GM23248 (cell line): ENCODE data around the gene ZDHHC23. TPM values are rescaled to one million over a fixed set of nuclear protein-coding genes. Genes with fewer than 3 reads are reported as not detected.

ENCODE experiments used
- DNase-seq: peaks from one replicate; pipeline ENCODE4 v3.0.0-alpha.2; 2015
- H2AFZ ChIP-seq: fragments of 200-600 bp; sonication (generic); 2 replicates; pipeline ENCODE4 v1.6.1; 2016; ENCODE audit warnings: antibody characterized with exemption
- H3F3A ChIP-seq: fragments of 200-600 bp; sonication (generic); 2 replicates; pipeline ENCODE4 v1.6.1; 2016; ENCODE audit warnings: mild to moderate bottlenecking, antibody characterized with exemption, mixed run types; ENCODE audit not compliant: insufficient read depth
- H3K27ac ChIP-seq: fragments of 200-600 bp; sonication (generic); 2 replicates; pipeline ENCODE4 v1.5.1; 2016; ENCODE audit warnings: mild to moderate bottlenecking
- H3K27me3 ChIP-seq: fragments of 200-600 bp; sonication (generic); replicated peaks from 2 replicates; pipeline ENCODE4 v1.6.1; 2016; ENCODE audit warnings: mild to moderate bottlenecking; ENCODE audit not compliant: insufficient read depth
- H3K36me3 ChIP-seq: fragments of 200-600 bp; sonication (generic); 2 replicates; pipeline ENCODE4 v1.6.1; 2016; ENCODE audit warnings: low read depth, mild to moderate bottlenecking
- H3K4me1 ChIP-seq: fragments of 200-600 bp; sonication (generic); 2 replicates; pipeline ENCODE4 v1.6.1; 2016; ENCODE audit warnings: mild to moderate bottlenecking; ENCODE audit not compliant: insufficient read depth
- H3K4me2 ChIP-seq: fragments of 200-600 bp; sonication (generic); one replicate; pipeline ENCODE4 v1.6.1; 2016; ENCODE audit warnings: mild to moderate bottlenecking; ENCODE audit not compliant: unreplicated experiment
- H3K4me3 ChIP-seq: fragments of 200-600 bp; sonication (generic); 2 replicates; pipeline ENCODE4 v1.5.1; 2016; ENCODE audit warnings: mild to moderate bottlenecking
- H3K79me2 ChIP-seq: fragments of 200-600 bp; sonication (generic); 2 replicates; pipeline ENCODE4 v1.6.1; 2016; ENCODE audit warnings: mild to moderate bottlenecking; ENCODE audit not compliant: insufficient read depth
- H3K9ac ChIP-seq: fragments of 200-600 bp; sonication (generic); 2 replicates; pipeline ENCODE4 v1.6.1; 2016; ENCODE audit warnings: mild to moderate bottlenecking
- H3K9me2 ChIP-seq: fragments of 200-600 bp; sonication (generic); 2 replicates; pipeline ENCODE4 v1.6.1; 2016; ENCODE audit warnings: mixed run types, mild to moderate bottlenecking, moderate library complexity; ENCODE audit not compliant: insufficient read depth
- H3K9me3 ChIP-seq: fragments of 200-600 bp; sonication (generic); one replicate; pipeline ENCODE4 v1.6.1; 2017; ENCODE audit warnings: low read depth
- H4K20me1 ChIP-seq: fragments of 200-600 bp; sonication (generic); 2 replicates; pipeline ENCODE4 v1.6.0; 2016; ENCODE audit not compliant: insufficient read depth
- EZH2 ChIP-seq: fragments of 200-600 bp; sonication (generic); IDR thresholded peaks from 2 replicates; pipeline ENCODE4 v1.6.1; 2018; ENCODE audit warnings: antibody characterized with exemption, mild to moderate bottlenecking; ENCODE audit not compliant: insufficient read depth, poor library complexity, severe bottlenecking
- EZH2phosphoT487 ChIP-seq: fragments of 200-600 bp; sonication (generic); IDR thresholded peaks from 2 replicates; pipeline ENCODE4 v1.6.1; 2018; ENCODE audit warnings: antibody characterized with exemption, moderate library complexity, mild to moderate bottlenecking, low read depth; ENCODE audit not compliant: insufficient read depth
- WGBS, 2 experiments: methylation state at CpG; one replicate each; pipeline ENCODE4 v1.1.6; 2015 to 2017; ENCODE audit warnings: low lambda C conversion rate in 2 of 2, low coverage in 1 of 2; ENCODE audit errors: missing lambda C conversion rate in 2 of 2; 5-methylcytosine and 5-hydroxymethylcytosine counted together
- in situ Hi-C: fragments of 300-500 bp; cut with MboI; formaldehyde crosslinking; loops from 2 replicates; pipeline ENCODE4 v1.15.0; 2020
- polyA plus RNA-seq: library from polyadenylated mRNA; unstranded; fragments of >200 nt; fragmentation: Nextera tagmentation; extraction: Ambion mirVana; gene quantifications from 2 replicates; pipeline ENCODE4 v1.2.1, GENCODE V29; 2016
- total RNA-seq: library from RNA; depleted of rRNA; stranded (reverse); fragments of >200 nt; shearing (Covaris generic); gene quantifications from 2 replicates; pipeline ENCODE4 v1.2.3, GENCODE V29; 2014

The ZDHHC23 gene
- total and polyA plus RNA-seq, 2 experiments from 2014 or later, result 0.40 to 1.6 TPM

GRCh38 chr3:113910966-113911365 lies 36.8 kb upstream of the ZDHHC23 start:
- Histone ChIP-seq H2AFZ (no peak overlapping the region), H3K9ac (no peak overlapping the region), H3K79me2 (no peaks in the 10 kb centered on the region), H3K9me2 (no peaks in the 10 kb centered on the region), H3K4me2 (no peak overlapping the region), H3K4me1 (peaks cover 29% of the 10 kb centered on the region), H3K4me3 (no peak overlapping the region), H3F3A (peaks cover 21% of the 10 kb centered on the region), H4K20me1 (no peaks in the 10 kb centered on the region), H3K27me3 (no peaks in the 10 kb centered on the region), H3K9me3 (no peaks in the 10 kb centered on the region), H3K27ac (no peak overlapping the region), H3K36me3 (no peaks in the 10 kb centered on the region)
- in situ Hi-C loops, result loop anchor here (5.0 kb wide), 1 partner anchor 64 kb away; no protein-coding TSS in a partner anchor
- 68 to 95% methylated on average over 3 to 5 of the region's 5 CpGs for WGBS, 2 experiments
- TF ChIP-seq EZH2 (no peak), EZH2phosphoT487 (no peak)
- peak; percentile 21 for DNase-seq

DNA sequence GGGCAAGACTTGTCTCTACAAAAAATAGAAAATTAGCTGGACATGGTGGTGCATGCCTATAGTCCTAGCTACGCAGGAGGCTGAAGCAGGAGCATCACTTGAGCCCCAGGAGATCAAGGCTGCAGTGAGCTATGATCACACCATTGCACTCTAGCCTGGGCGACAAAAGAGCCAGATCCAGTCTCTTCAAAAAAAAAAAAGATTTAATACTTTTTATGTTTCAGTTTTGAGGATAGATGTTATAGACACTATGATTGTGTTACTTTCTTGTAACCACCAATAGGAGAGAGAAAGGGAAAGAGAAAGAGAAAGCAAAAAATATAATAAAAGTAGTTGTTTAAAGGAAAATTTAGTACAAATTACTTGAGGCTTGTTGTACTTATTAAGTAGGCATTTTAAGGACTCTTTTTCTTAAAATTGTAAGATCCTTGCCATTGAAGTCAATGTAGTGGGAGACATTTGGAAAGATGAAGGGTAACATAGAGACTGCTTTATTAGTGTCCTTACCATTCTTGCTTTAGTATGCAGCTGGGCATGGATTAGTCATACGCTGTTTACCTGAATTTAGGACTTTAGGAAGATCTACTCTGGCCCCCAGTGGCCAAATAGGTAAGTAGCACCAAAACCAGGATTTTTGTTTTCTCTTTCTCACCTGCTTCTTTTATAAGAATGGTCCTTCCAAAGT lies 35.1 kb upstream of the ZDHHC23 start:
- peak overlapping the region; percentile 19 for H3K4me2 ChIP-seq
- no peaks in the 10 kb centered on the region for H4K20me1 ChIP-seq
- H3K79me2 ChIP-seq, result no peaks in the 10 kb centered on the region
- H3K4me3 ChIP-seq, result no peak overlapping the region
- H3K36me3 ChIP-seq, result no peaks in the 10 kb centered on the region
- H3F3A ChIP-seq, result peaks cover 21% of the 10 kb centered on the region
- H3K9me3 ChIP-seq, result no peaks in the 10 kb centered on the region
- H3K9ac ChIP-seq, result no peak overlapping the region
- no peak overlapping the region for H2AFZ ChIP-seq
- TF ChIP-seq EZH2 (no peak), EZH2phosphoT487 (no peak)
- WGBS, 2 experiments, result 81 to 84% methylated on average over 3 of the region's 3 CpGs
- in situ Hi-C loops, result loop anchor here (5.0 kb wide), 1 partner anchor 65 kb away; no protein-coding TSS in a partner anchor
- peaks cover 29% of the 10 kb centered on the region for H3K4me1 ChIP-seq
- no peak overlapping the region for H3K27ac ChIP-seq
- peak; percentile 75 for DNase-seq
- no peaks in the 10 kb centered on the region for H3K27me3 ChIP-seq
- no peaks in the 10 kb centered on the region for H3K9me2 ChIP-seq

GRCh38 chr3:113914646-113915045 lies 33.2 kb upstream of the ZDHHC23 start:
- Histone ChIP-seq H3K4me1 (peaks cover 29% of the 10 kb centered on the region), H3K4me2 (peak overlapping the region; percentile 87), H3K27me3 (no peaks in the 10 kb centered on the region), H2AFZ (peak overlapping the region; percentile 40; the same call in 1 of the 2 replicates), H3K27ac (peak overlapping the region; percentile 67), H4K20me1 (no peaks in the 10 kb centered on the region), H3K4me3 (peak overlapping the region; percentile 37), H3K36me3 (no peaks in the 10 kb centered on the region), H3K9me2 (no peaks in the 10 kb centered on the region), H3K79me2 (no peaks in the 10 kb centered on the region), H3K9ac (peak overlapping the region; percentile 44), H3K9me3 (no peaks in the 10 kb centered on the region), H3F3A (peaks cover 21% of the 10 kb centered on the region)
- peak; percentile 90 for DNase-seq
- 0% methylated on average over 2 of the region's 2 CpGs for WGBS, 2 experiments
- TF ChIP-seq EZH2 (no peak), EZH2phosphoT487 (0 out of 2 replicates have a peak, but pooled peaks have one; percentile 29)
- in situ Hi-C loops, result loop anchor here (5.0 kb wide), 1 partner anchor 67 kb away; no protein-coding TSS in a partner anchor

- in situ Hi-C loops, result no loop called here
- no peaks in the 10 kb centered on the region for H3K4me1 ChIP-seq
- TF ChIP-seq EZH2, result no peak
- TF ChIP-seq EZH2phosphoT487, result no peak
- H3K4me2 ChIP-seq, result no peak overlapping the region
- H3K9ac ChIP-seq, result no peak overlapping the region
- no peaks in the 10 kb centered on the region for H3F3A ChIP-seq
- no peak for DNase-seq
- no peaks in the 10 kb centered on the region for H3K79me2 ChIP-seq
- H3K36me3 ChIP-seq, result no peaks in the 10 kb centered on the region
- H3K27me3 ChIP-seq, result no peaks in the 10 kb centered on the region
- no peak overlapping the region for H3K27ac ChIP-seq
- no peak overlapping the region for H3K4me3 ChIP-seq
- WGBS, 2 experiments, result 85 to 96% methylated on average over 5 of the region's 5 CpGs
- H3K9me3 ChIP-seq, result no peaks in the 10 kb centered on the region
- no peaks in the 10 kb centered on the region for H4K20me1 ChIP-seq
- H3K9me2 ChIP-seq, result no peaks in the 10 kb centered on the region
- H2AFZ ChIP-seq, result no peak overlapping the region
Observed at GRCh38 chr3:113927556-113927955, 20.3 kb upstream of the ZDHHC23 start.
